H9 (cell line): ENCODE data around the gene MATK. TPM values are rescaled to one million over a fixed set of nuclear protein-coding genes. Genes with fewer than 3 reads are reported as not detected.

Source experiments
- DNase-seq: peaks from one replicate; pipeline ENCODE4 v3.0.0-alpha.2; 2017
- H2AFZ ChIP-seq: one replicate; pipeline ENCODE4 v1.6.1; 2013; ENCODE audit warnings: mild to moderate bottlenecking, low read length, control low read depth, moderate library complexity
- H2AK5ac ChIP-seq: 2 replicates; pipeline ENCODE4 v1.6.1; 2013; ENCODE audit warnings: low read length, control low read depth, mixed read lengths; ENCODE audit not compliant: insufficient read length
- H2BK120ac ChIP-seq: one replicate; pipeline ENCODE4 v1.6.1; 2013; ENCODE audit warnings: low read depth, mild to moderate bottlenecking, low read length, control low read depth, inconsistent platforms; ENCODE audit not compliant: poor library complexity, severe bottlenecking
- H2BK12ac ChIP-seq: 2 replicates; pipeline ENCODE4 v1.6.1; 2013; ENCODE audit warnings: low read length, control low read depth, mixed read lengths, low read depth; ENCODE audit not compliant: insufficient read length
- H2BK15ac ChIP-seq: 2 replicates; pipeline ENCODE4 v1.6.1; 2013; ENCODE audit warnings: low read depth, low read length, control low read depth
- H2BK20ac ChIP-seq: one replicate; pipeline ENCODE4 v1.6.1; 2013; ENCODE audit warnings: low read depth, mild to moderate bottlenecking, low read length, control low read depth, inconsistent platforms; ENCODE audit not compliant: poor library complexity, severe bottlenecking
- H2BK5ac ChIP-seq: 2 replicates; pipeline ENCODE4 v1.6.1; 2013; ENCODE audit warnings: low read length, control low read depth, mixed read lengths; ENCODE audit not compliant: insufficient read length
- H3K14ac ChIP-seq: 2 replicates; pipeline ENCODE4 v1.6.1; 2013; ENCODE audit warnings: low read length, control low read depth; ENCODE audit not compliant: insufficient read depth
- H3K18ac ChIP-seq: 2 replicates; pipeline ENCODE4 v1.6.1; 2013; ENCODE audit warnings: low read depth, mild to moderate bottlenecking, mixed read lengths, low read length, control low read depth; ENCODE audit not compliant: insufficient read length
- H3K23ac ChIP-seq: 2 replicates; pipeline ENCODE4 v1.6.1; 2013; ENCODE audit warnings: low read length, control low read depth, mixed read lengths, low read depth; ENCODE audit not compliant: insufficient read length
- H3K23me2 ChIP-seq: 2 replicates; pipeline ENCODE4 v1.6.1; 2013; ENCODE audit warnings: low read depth, mild to moderate bottlenecking, mixed read lengths, low read length, control low read depth; ENCODE audit not compliant: insufficient read length, poor library complexity, severe bottlenecking
- H3K27ac ChIP-seq: 2 replicates; pipeline ENCODE4 v1.5.1; 2013; ENCODE audit warnings: low read length, control low read depth, mixed read lengths, low read depth; ENCODE audit not compliant: insufficient read length
- H3K27me3 ChIP-seq: 2 replicates; pipeline ENCODE4 v1.6.1; 2013; ENCODE audit warnings: low read length, control low read depth, inconsistent platforms; ENCODE audit not compliant: insufficient read depth
- H3K4ac ChIP-seq: 2 replicates; pipeline ENCODE4 v1.6.1; 2013; ENCODE audit warnings: low read depth, mild to moderate bottlenecking, control low read depth, inconsistent platforms, low read length, moderate library complexity
- H3K4me1 ChIP-seq: 2 replicates; pipeline ENCODE4 v1.6.1; 2013; ENCODE audit warnings: low read length, control low read depth, inconsistent platforms; ENCODE audit not compliant: insufficient read depth
- H3K4me2 ChIP-seq: 2 replicates; pipeline ENCODE4 v1.6.1; 2013; ENCODE audit warnings: low read length, control low read depth, mixed read lengths; ENCODE audit not compliant: insufficient read length, insufficient read depth
- H3K56ac ChIP-seq: 2 replicates; pipeline ENCODE4 v1.6.1; 2013; ENCODE audit warnings: low read depth, mild to moderate bottlenecking, mixed read lengths, low read length, control low read depth; ENCODE audit not compliant: insufficient read length
- H3K79me1 ChIP-seq: 2 replicates; pipeline ENCODE4 v1.6.1; 2013; ENCODE audit warnings: low read depth, mild to moderate bottlenecking, moderate library complexity, low read length, control low read depth, inconsistent platforms; ENCODE audit not compliant: insufficient read depth, poor library complexity, severe bottlenecking
- H3K79me2 ChIP-seq: 2 replicates; pipeline ENCODE4 v1.6.1; 2013; ENCODE audit warnings: low read length, control low read depth, inconsistent platforms; ENCODE audit not compliant: insufficient read depth
- H3K9ac ChIP-seq: 2 replicates; pipeline ENCODE4 v1.6.1; 2013; ENCODE audit warnings: low read length, control low read depth, mixed read lengths; ENCODE audit not compliant: insufficient read length; ENCODE audit errors: extremely low read depth
- H3K9me3 ChIP-seq: one replicate; pipeline ENCODE4 v1.6.1; 2013; ENCODE audit warnings: low read depth, low read length, inconsistent platforms; ENCODE audit not compliant: control insufficient read depth
- H3T11ph ChIP-seq: one replicate; pipeline ENCODE4 v1.6.1; 2013; ENCODE audit warnings: mild to moderate bottlenecking, low read length, control low read depth, inconsistent platforms
- H4K20me1 ChIP-seq: one replicate; pipeline ENCODE4 v1.6.1; 2013; ENCODE audit not compliant: control insufficient read depth, insufficient read length, insufficient read depth
- H4K5ac ChIP-seq: 2 replicates; pipeline ENCODE4 v1.6.1; 2013; ENCODE audit warnings: low read depth, mild to moderate bottlenecking, mixed read lengths, low read length, control low read depth; ENCODE audit not compliant: insufficient read length
- H4K8ac ChIP-seq: replicated peaks from 2 replicates; pipeline ENCODE4 v1.6.1; 2013; ENCODE audit warnings: low read length, control low read depth, mixed read lengths, low read depth; ENCODE audit not compliant: insufficient read length
- H4K91ac ChIP-seq: 2 replicates; pipeline ENCODE4 v1.6.1; 2013; ENCODE audit warnings: low read depth, mild to moderate bottlenecking, moderate library complexity, mixed read lengths, low read length, control low read depth; ENCODE audit not compliant: insufficient read length
- H3K27ac Mint-ChIP-seq, 3 experiments: 2 replicates in 2 of 3; 3 replicates in 1 of 3; pipeline ENCODE4 v1.8.0; 2020 to 2021; ENCODE audit warnings: mixed read lengths in 3 of 3, mild to moderate bottlenecking in 1 of 3, moderate library complexity in 1 of 3
- H3K27me3 Mint-ChIP-seq: 2 replicates; pipeline ENCODE4 v1.8.0; 2021; ENCODE audit warnings: low read depth, mild to moderate bottlenecking, moderate library complexity, mixed read lengths
- H3K36me3 Mint-ChIP-seq, 3 experiments: 2 replicates in 2 of 3; 3 replicates in 1 of 3; pipeline ENCODE4 v1.8.0; 2020 to 2021; ENCODE audit warnings: low read depth in 3 of 3, mixed read lengths in 3 of 3; ENCODE audit not compliant: insufficient read depth in 1 of 3
- H3K4me1 Mint-ChIP-seq, 2 experiments: 2 replicates each; pipeline ENCODE4 v1.8.0; 2020; ENCODE audit warnings: mixed read lengths in 2 of 2
- H3K4me3 Mint-ChIP-seq, 2 experiments: 2 replicates in 1 of 2; 3 replicates in 1 of 2; pipeline ENCODE4 v1.8.0; 2020 to 2021; ENCODE audit warnings: mild to moderate bottlenecking in 2 of 2, mixed read lengths in 2 of 2, moderate library complexity in 1 of 2
- H3K9me3 Mint-ChIP-seq, 2 experiments: 2 replicates in 1 of 2; 3 replicates in 1 of 2; pipeline ENCODE4 v1.8.0; 2020; ENCODE audit warnings: mild to moderate bottlenecking in 2 of 2, mixed read lengths in 2 of 2, moderate library complexity in 1 of 2
- WGBS: extraction: QIAGEN DNeasy Blood & Tissue Kit; methylation state at CpG from one replicate; pipeline ENCODE4 v1.1.7; 2013; ENCODE audit warnings: missing lambda C conversion rate, low lambda C conversion rate, mixed read lengths; ENCODE audit not compliant: insufficient read length; ENCODE audit errors: extremely low coverage; 5-methylcytosine and 5-hydroxymethylcytosine counted together
- total RNA-seq: library from RNA; stranded (reverse); gene quantifications from 2 replicates; pipeline ENCODE4 v1.2.1, GENCODE V29; 2021
- TF ChIP-seq, protein P1 (sequence below): fragments of 200-600 bp; sonication (generic); conservative IDR thresholded peaks from 3 replicates; pipeline ENCODE4 v1.8.0; 2021; ENCODE audit warnings: antibody characterized with exemption, mild to moderate bottlenecking

MATK gene
- total RNA-seq, 1 experiment from 2014 or later, result 13.5 TPM

DNA sequence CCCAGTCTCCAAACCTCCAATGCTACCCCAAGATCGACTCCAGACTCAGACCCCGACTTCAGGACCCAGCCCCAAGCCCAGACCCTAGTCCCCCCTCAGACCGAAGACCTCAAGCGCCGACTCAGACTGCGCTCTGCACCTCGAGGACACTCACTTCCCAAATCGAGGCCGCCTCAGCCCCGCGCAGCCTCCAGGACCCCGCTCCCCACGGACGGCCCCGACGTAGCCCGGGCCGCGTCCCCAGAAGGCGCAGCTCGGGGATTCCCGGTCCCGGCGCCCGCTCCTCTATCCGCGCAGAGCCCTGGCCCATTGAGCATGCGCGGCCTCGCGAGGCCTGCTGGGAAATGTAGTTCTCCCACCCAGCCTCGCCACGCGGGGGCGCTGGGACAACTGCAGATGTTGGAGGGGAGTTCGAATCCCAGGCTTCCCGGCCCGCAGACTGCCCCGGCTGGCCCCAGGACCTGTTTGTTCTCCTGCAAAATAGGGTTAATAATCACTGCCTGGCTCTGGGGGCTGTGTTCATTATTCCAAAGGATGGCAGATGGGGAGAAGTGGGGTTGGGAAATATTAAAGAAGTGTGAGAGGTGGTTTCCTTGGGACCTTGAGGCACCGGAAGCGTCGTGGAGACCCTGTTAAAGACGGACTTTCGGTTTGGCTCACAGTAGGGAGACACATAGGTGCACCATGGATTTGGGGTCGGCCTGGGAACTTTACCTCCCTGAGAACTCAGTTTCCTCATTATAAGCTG is 24.6 kb downstream of the MATK start, which contains the start of gene APBA3:
TSS of gene APBA3 (minus strand) at position 311 of the 748 bp plus-strand sequence. CDS start 1,428 bp downstream, outside the sequence.
- WGBS, result no CpG with 5 or more reads among the region's 45 CpGs
- H3K27ac Mint-ChIP-seq, result peak within 1 kb of the TSS; percentile 96 to 99 (median 98)
- Histone ChIP-seq H3K4me1 (no peaks in the 10 kb centered on the region), H3K9me3 (no peaks in the 10 kb centered on the region), H3K9ac (peak within 1 kb of the TSS; percentile 79), H4K20me1 (no peaks in the 10 kb centered on the region), H3K79me1 (peaks cover 5% of the 10 kb centered on the region), H3K14ac (peak within 1 kb of the TSS; percentile 87; the same call in 1 of the 2 replicates), H3K4ac (no peak within 1 kb of the TSS), H3K27me3 (no peaks in the 10 kb centered on the region), H3K27ac (no peak within 1 kb of the TSS), H2BK12ac (no peak within 1 kb of the TSS), H4K91ac (no peak within 1 kb of the TSS), H3K79me2 (no peaks in the 10 kb centered on the region), H4K5ac (no peak within 1 kb of the TSS), H2BK120ac (no peak within 1 kb of the TSS), H2AK5ac (no peak within 1 kb of the TSS), H2BK15ac (no peak within 1 kb of the TSS), H3K23ac (no peak within 1 kb of the TSS), H2BK20ac (no peak within 1 kb of the TSS), H2AFZ (peak within 1 kb of the TSS; percentile 46), H3K56ac (no peak within 1 kb of the TSS), H3K18ac (peak within 1 kb of the TSS; percentile 77), H2BK5ac (no peak within 1 kb of the TSS), H4K8ac (no peak within 1 kb of the TSS), H3T11ph (no peak within 1 kb of the TSS), H3K4me2 (peak within 1 kb of the TSS; percentile 81), H3K23me2 (peaks cover 4% of the 10 kb centered on the region)
- DNase-seq, result peak; percentile 94
- no peaks in the 10 kb centered on the region for H3K27me3 Mint-ChIP-seq
- TF ChIP-seq, protein P1, sequence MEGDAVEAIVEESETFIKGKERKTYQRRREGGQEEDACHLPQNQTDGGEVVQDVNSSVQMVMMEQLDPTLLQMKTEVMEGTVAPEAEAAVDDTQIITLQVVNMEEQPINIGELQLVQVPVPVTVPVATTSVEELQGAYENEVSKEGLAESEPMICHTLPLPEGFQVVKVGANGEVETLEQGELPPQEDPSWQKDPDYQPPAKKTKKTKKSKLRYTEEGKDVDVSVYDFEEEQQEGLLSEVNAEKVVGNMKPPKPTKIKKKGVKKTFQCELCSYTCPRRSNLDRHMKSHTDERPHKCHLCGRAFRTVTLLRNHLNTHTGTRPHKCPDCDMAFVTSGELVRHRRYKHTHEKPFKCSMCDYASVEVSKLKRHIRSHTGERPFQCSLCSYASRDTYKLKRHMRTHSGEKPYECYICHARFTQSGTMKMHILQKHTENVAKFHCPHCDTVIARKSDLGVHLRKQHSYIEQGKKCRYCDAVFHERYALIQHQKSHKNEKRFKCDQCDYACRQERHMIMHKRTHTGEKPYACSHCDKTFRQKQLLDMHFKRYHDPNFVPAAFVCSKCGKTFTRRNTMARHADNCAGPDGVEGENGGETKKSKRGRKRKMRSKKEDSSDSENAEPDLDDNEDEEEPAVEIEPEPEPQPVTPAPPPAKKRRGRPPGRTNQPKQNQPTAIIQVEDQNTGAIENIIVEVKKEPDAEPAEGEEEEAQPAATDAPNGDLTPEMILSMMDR, result peak; percentile 68
- no peaks in the 10 kb centered on the region; a peak in 1 of 5 replicates for H3K9me3 Mint-ChIP-seq
- H3K36me3 Mint-ChIP-seq, result peaks cover 6 to 19% (median 16%) of the 10 kb centered on the region in 3 experiments; a peak in 5 of 7 replicates
- H3K4me1 Mint-ChIP-seq, result peaks cover 4 to 14% of the 10 kb centered on the region in 2 experiments; a peak in 3 of 4 replicates
- H3K4me3 Mint-ChIP-seq, result peak within 1 kb of the TSS; percentile 92 to 96
